Stomach (tissue), 4 donors: ENCODE data around the gene FGFR4.

Experiments
- EP300 ChIP-seq: sonication (generic); formaldehyde crosslinking; IDR thresholded peaks from one replicate; pipeline ENCODE4 v1.6.1; 2017; ENCODE audit warnings: antibody characterized with exemption
- POLR2AphosphoS5 ChIP-seq, 3 donors: sonication (generic); formaldehyde crosslinking; IDR thresholded peaks; one replicate each; pipeline ENCODE4 v1.6.1; 2016; ENCODE audit warnings: antibody characterized with exemption in 3 of 3
- TF ChIP-seq, protein P1 (sequence below), 7 experiments: fragments of 450-650 bp in 4 of 7; fragments of 200-600 bp in 3 of 7; sonication (generic) in 3 of 7; IDR thresholded peaks; one replicate each; pipeline ENCODE4 v1.5.1; 2016 to 2019; ENCODE audit warnings: antibody characterized with exemption in 7 of 7, control low read depth in 2 of 7, mild to moderate bottlenecking in 1 of 7

DNA sequence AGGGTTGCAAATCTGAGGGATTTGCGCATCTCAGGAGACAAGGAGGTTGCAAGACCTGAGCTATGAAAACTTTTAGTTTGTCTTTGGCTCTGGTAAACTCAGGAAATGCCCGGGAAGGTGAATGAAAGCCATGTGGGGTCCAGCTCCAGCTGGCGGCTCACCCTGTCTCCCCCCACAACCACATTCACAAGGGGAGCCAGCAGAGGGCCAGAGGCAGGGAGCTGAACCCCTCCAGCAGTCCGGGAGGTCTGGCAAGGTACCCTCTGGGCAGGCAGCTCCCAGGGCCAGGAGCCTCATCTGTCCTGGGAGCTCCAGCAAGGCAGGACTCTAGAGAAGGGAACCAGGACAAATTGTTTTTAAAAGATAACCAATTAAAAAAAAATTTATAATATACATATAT lies 2.5 kb upstream of the FGFR4 start:
- TF ChIP-seq, protein P1, sequence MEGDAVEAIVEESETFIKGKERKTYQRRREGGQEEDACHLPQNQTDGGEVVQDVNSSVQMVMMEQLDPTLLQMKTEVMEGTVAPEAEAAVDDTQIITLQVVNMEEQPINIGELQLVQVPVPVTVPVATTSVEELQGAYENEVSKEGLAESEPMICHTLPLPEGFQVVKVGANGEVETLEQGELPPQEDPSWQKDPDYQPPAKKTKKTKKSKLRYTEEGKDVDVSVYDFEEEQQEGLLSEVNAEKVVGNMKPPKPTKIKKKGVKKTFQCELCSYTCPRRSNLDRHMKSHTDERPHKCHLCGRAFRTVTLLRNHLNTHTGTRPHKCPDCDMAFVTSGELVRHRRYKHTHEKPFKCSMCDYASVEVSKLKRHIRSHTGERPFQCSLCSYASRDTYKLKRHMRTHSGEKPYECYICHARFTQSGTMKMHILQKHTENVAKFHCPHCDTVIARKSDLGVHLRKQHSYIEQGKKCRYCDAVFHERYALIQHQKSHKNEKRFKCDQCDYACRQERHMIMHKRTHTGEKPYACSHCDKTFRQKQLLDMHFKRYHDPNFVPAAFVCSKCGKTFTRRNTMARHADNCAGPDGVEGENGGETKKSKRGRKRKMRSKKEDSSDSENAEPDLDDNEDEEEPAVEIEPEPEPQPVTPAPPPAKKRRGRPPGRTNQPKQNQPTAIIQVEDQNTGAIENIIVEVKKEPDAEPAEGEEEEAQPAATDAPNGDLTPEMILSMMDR (IDR thresholded peaks at IDR 0.05), result no peak
- TF ChIP-seq EP300, result no peak
- no peak for TF ChIP-seq POLR2AphosphoS5 (IDR thresholded peaks at IDR 0.05)
